Muscle of leg (tissue), 11 donors: Measurements from ENCODE around the gene IMMP2L. TPM values are rescaled to one million over a fixed set of nuclear protein-coding genes. Genes with fewer than 3 reads are reported as not detected.

Source experiments
- DNase-seq: peaks from one replicate; pipeline ENCODE4 v3.0.0; 2013
- H3K27ac ChIP-seq: one replicate; pipeline ENCODE4 v1.5.1; 2013; ENCODE audit warnings: mild to moderate bottlenecking, low read length, control low read depth
- H3K27me3 ChIP-seq: one replicate; pipeline ENCODE4 v1.6.1; 2013; ENCODE audit warnings: low read length; ENCODE audit not compliant: control insufficient read depth, insufficient read depth
- H3K36me3 ChIP-seq: one replicate; pipeline ENCODE4 v1.6.1; 2013; ENCODE audit warnings: low read length; ENCODE audit not compliant: control insufficient read depth, insufficient read depth
- H3K4me1 ChIP-seq: one replicate; pipeline ENCODE4 v1.6.1; 2013; ENCODE audit warnings: low read length; ENCODE audit not compliant: control insufficient read depth, insufficient read depth
- H3K4me3 ChIP-seq: one replicate; pipeline ENCODE4 v1.5.1; 2013; ENCODE audit warnings: low read length, control low read depth
- H3K9me3 ChIP-seq: replicated peaks from 2 replicates; pipeline ENCODE4 v1.6.1; 2013; ENCODE audit warnings: low read depth, low read length; ENCODE audit not compliant: control insufficient read depth
- WGBS: methylation state at CpG from one replicate; pipeline ENCODE4 v1.1.5; 2013; ENCODE audit warnings: missing lambda C conversion rate; ENCODE audit not compliant: insufficient coverage; 5-methylcytosine and 5-hydroxymethylcytosine counted together
- polyA plus RNA-seq, 8 donors: library from polyadenylated mRNA; unstranded; fragments of 120-200 nt; gene quantifications; one replicate each; pipeline versions ENCODE4 v1.2.1 to v1.2.3, GENCODE V29; 2013; ENCODE audit warnings: inconsistent platforms in 1 of 8, low replicate concordance in 1 of 8; ENCODE audit not compliant: insufficient read length in 8 of 8, insufficient read depth in 1 of 8
- total RNA-seq: library from RNA; stranded (reverse); fragments of 120-200 nt; gene quantifications from one replicate; pipeline ENCODE4 v1.2.4, GENCODE V29; 2013

IMMP2L gene
- total and polyA plus RNA-seq, 9 donors = 15.0 to 20.4 (median 17.1) TPM

DNA sequence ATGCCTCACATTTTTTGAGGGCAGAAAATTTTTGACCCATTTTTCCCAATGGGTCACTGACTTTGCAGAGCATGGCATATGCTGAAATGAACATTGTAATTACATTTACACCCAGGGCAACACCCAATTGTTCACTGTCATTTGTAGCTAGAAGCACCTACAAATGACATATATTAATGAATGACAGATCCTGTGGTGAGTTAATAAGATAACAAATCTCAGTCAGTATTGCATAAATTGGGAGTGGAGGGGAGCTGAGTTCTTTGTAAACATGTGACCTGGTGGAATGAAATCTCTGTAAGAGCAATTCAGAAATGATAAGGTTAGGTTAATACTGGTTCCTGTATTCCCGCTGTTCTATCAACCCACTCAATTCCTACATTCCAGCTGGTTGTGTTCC lies 726.4 kb downstream of the IMMP2L start:
- peaks cover 2% of the 10 kb centered on the region for H3K4me1 ChIP-seq
- no peaks in the 10 kb centered on the region for H3K9me3 ChIP-seq
- DNase-seq = no peak
- H3K36me3 ChIP-seq = no peaks in the 10 kb centered on the region
- no peak overlapping the region for H3K4me3 ChIP-seq
- no CpG with 5 or more reads among the region's 1 CpG for WGBS
- no peak overlapping the region for H3K27ac ChIP-seq
- no peaks in the 10 kb centered on the region for H3K27me3 ChIP-seq

GRCh38 chr7:110835218-110835617 lies 727.1 kb downstream of the IMMP2L start:
- Histone ChIP-seq H3K27me3 (no peaks in the 10 kb centered on the region), H3K4me1 (peaks cover 3% of the 10 kb centered on the region), H3K4me3 (no peak overlapping the region), H3K9me3 (no peaks in the 10 kb centered on the region), H3K36me3 (no peaks in the 10 kb centered on the region), H3K27ac (no peak overlapping the region)
- no peak for DNase-seq
- WGBS = 100% methylated on average over 1 of the region's 1 CpG

DNA sequence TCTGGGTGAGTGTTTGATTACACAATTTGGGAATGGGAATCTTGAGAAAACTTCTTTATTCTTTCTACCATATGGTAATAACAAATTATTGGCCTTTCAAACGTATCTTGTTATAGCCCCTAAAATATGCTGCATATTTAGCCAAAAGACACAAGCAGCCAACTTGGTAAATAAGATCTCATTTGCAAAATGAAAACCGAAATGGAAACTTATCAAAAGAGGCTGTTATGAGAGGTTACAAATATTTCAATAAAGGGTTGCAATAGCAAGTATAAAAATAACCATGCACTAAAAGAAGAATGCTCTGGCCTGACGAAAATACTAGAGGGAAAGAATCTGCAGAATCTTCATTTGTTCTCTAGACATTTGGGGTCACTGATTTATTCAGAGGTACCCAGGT lies 730.9 kb downstream of the IMMP2L start:
- no peaks in the 10 kb centered on the region for H3K27me3 ChIP-seq
- H3K27ac ChIP-seq = peak overlapping the region; percentile 10
- no peak overlapping the region for H3K4me3 ChIP-seq
- peak; percentile 55 for DNase-seq
- no peaks in the 10 kb centered on the region for H3K36me3 ChIP-seq
- WGBS = no CpG with 5 or more reads among the region's 3 CpGs
- H3K4me1 ChIP-seq = peaks cover 3% of the 10 kb centered on the region
- H3K9me3 ChIP-seq = no peaks in the 10 kb centered on the region

- WGBS = 60% methylated on average over 2 of the region's 5 CpGs
Measured at GRCh38 chr7:110830778-110831177, 731.5 kb downstream of the IMMP2L start.

DNA sequence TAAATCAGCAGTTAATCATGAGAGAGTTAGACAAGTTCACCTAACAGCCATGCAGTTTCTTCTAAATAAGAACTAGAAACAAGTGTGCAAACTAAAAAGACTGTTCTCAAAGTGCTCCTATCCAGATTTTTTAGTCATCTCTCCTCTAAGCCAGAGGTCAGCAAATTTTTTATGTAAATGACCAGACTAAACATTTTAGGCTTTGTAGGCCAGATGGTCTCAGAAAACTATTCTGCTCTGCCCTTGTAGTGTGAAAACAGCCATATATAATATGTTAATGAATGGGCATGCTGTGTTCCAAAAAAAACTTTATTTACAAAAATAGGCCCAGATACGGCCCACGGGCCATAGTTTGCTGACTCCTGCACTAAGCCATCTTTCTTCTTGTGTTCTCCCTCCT lies 734.4 kb downstream of the IMMP2L start:
- no peak overlapping the region for H3K27ac ChIP-seq
- H3K27me3 ChIP-seq = no peaks in the 10 kb centered on the region
- 79% methylated on average over 2 of the region's 2 CpGs for WGBS
- H3K9me3 ChIP-seq = no peaks in the 10 kb centered on the region
- H3K4me1 ChIP-seq = peaks cover 3% of the 10 kb centered on the region
- DNase-seq = no peak
- H3K4me3 ChIP-seq = no peak overlapping the region
- H3K36me3 ChIP-seq = no peaks in the 10 kb centered on the region

More at GRCh38 chr7:110830778-110831177, 731.5 kb downstream of the IMMP2L start:
- no peaks in the 10 kb centered on the region for H3K36me3 ChIP-seq
- H3K4me1 ChIP-seq = peaks cover 3% of the 10 kb centered on the region
- peak overlapping the region; percentile 10 for H3K27ac ChIP-seq
- H3K4me3 ChIP-seq = no peak overlapping the region
- peak; percentile 68 for DNase-seq
- no peaks in the 10 kb centered on the region for H3K9me3 ChIP-seq
- no peaks in the 10 kb centered on the region for H3K27me3 ChIP-seq

DNA sequence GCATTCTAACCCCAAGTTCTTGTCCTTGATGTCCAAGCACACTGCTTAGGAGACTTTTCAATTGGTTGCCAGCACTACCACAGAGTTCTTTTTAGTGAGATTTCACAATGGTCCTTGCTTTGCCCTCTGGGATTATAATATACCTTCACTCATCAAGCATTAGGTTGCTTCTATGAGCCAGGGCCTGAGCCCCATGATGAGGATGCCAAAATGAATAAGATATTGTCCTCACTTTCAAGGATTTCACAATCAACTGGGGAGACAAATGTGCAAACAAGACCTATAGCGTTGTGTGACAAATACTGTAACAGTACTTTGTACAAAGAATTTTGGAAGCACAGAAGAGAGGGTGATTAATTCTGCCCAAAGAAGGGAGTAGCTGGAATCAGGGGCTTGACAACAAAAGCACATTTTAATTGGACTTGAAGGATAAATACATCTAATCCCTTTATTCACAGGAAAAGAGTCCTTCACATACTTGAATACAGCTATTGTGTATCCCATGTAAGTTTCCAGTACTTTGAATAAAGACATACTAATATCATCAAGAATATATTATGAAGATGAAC lies 734.9 kb downstream of the IMMP2L start:
- H3K27me3 ChIP-seq = no peaks in the 10 kb centered on the region
- H3K4me1 ChIP-seq = peaks cover 3% of the 10 kb centered on the region
- no peaks in the 10 kb centered on the region for H3K36me3 ChIP-seq
- no CpG with 5 or more reads among the region's 1 CpG for WGBS
- H3K9me3 ChIP-seq = no peaks in the 10 kb centered on the region
- H3K4me3 ChIP-seq = no peak overlapping the region
- no peak for DNase-seq
- no peak overlapping the region for H3K27ac ChIP-seq

DNA sequence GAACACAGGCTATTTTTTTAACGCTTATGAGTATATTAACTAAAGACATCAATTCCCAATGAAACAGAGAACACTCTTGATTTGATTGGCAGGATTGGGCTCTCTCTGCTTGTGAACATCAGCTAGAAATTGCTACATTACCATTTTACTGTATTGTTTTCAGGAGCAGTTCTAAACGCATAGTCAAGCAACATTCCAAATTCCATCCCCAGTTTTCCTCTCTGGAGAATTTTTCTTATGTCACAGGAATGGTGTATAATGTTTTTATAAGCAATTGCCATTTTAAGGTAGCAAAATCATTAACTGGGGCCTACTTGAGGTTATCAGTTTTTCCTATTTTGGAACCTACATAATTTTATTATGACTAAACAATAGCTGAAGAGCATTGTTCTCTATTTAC lies 748.3 kb downstream of the IMMP2L start:
- Histone ChIP-seq H3K4me1 (peaks cover 2% of the 10 kb centered on the region), H3K27me3 (no peaks in the 10 kb centered on the region), H3K4me3 (no peak overlapping the region), H3K36me3 (no peaks in the 10 kb centered on the region), H3K9me3 (no peaks in the 10 kb centered on the region), H3K27ac (no peak overlapping the region)
- no CpG with 5 or more reads among the region's 2 CpGs for WGBS
- DNase-seq = peak; percentile 8

- WGBS = 77% methylated on average over 5 of the region's 6 CpGs
- no peak for DNase-seq
- H3K4me1 ChIP-seq = peaks cover 2% of the 10 kb centered on the region
Measured at GRCh38 chr7:110809832-110810231, 752.5 kb downstream of the IMMP2L start.

DNA sequence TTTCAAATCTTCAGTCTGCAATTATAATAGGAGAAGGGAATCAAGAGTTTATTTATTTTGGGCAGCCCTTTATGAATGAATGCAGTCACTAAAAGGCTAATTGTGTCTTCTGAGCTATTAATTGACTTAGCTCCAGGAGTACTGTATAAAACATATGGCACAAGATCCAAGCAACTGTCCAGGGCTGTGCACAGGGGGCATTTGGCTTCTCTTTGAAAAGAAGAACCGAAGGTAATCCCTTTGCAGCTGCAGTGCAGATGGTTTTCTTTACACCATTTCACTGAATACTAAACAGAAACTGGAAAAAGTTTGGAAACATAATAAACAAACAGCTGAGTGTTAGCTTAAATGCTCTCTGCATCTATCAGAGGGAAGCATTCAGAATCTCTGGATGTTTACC lies 753.9 kb downstream of the IMMP2L start:
- no peak overlapping the region for H3K4me3 ChIP-seq
- peaks cover 2% of the 10 kb centered on the region for H3K4me1 ChIP-seq
- WGBS = no CpG with 5 or more reads among the region's 1 CpG
- peak; percentile 63 for DNase-seq
- no peaks in the 10 kb centered on the region for H3K27me3 ChIP-seq
- no peaks in the 10 kb centered on the region for H3K9me3 ChIP-seq
- H3K27ac ChIP-seq = peak overlapping the region; percentile 14
- no peaks in the 10 kb centered on the region for H3K36me3 ChIP-seq

More at GRCh38 chr7:110809832-110810231, 752.5 kb downstream of the IMMP2L start:
- no peaks in the 10 kb centered on the region for H3K27me3 ChIP-seq
- no peaks in the 10 kb centered on the region for H3K36me3 ChIP-seq
- H3K9me3 ChIP-seq = no peaks in the 10 kb centered on the region
- no peak overlapping the region for H3K4me3 ChIP-seq
- H3K27ac ChIP-seq = no peak overlapping the region

DNA sequence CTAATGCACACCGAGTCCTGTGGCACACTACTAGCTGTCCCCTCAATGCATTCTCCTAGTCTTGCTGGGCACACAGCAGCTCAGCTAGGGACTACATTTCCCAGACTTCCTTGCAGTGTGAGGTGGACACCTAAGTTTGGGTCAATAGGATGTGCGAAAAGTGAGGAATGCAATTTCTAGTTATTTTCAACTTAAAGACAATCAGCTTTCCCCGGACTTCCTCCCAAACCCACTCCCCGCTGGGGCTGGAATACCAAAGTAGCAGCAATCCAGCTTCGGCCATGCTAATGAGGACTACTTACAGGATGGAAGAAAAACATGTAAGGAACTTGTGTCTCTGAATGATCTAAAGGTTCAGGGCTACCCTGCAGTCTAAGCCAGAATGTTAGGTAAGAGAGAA lies 757.8 kb downstream of the IMMP2L start:
- no peak for DNase-seq
- 60% methylated on average over 1 of the region's 5 CpGs for WGBS
- no peaks in the 10 kb centered on the region for H3K9me3 ChIP-seq
- no peaks in the 10 kb centered on the region for H3K36me3 ChIP-seq
- no peaks in the 10 kb centered on the region for H3K27me3 ChIP-seq
- no peaks in the 10 kb centered on the region for H3K4me1 ChIP-seq
- no peak overlapping the region for H3K4me3 ChIP-seq
- no peak overlapping the region for H3K27ac ChIP-seq

- H3K27me3 ChIP-seq = no peaks in the 10 kb centered on the region
- no peaks in the 10 kb centered on the region for H3K9me3 ChIP-seq
- DNase-seq = no peak
- no peak overlapping the region for H3K4me3 ChIP-seq
- H3K36me3 ChIP-seq = no peaks in the 10 kb centered on the region
- H3K4me1 ChIP-seq = no peaks in the 10 kb centered on the region
- no peak overlapping the region for H3K27ac ChIP-seq
Measured at GRCh38 chr7:110803602-110804143, 758.6 kb downstream of the IMMP2L start.
